ENCODE measurements around the gene URGCP.
A peak's percentile ranks its signal among the peaks of the same experiment; 100 is the strongest.
"Not testable (repeated sequence)": the region's sequence is repeated elsewhere in the genome, so short reads cannot be mapped to it uniquely, and the experiment has no call there.

Gene URGCP

DNA sequence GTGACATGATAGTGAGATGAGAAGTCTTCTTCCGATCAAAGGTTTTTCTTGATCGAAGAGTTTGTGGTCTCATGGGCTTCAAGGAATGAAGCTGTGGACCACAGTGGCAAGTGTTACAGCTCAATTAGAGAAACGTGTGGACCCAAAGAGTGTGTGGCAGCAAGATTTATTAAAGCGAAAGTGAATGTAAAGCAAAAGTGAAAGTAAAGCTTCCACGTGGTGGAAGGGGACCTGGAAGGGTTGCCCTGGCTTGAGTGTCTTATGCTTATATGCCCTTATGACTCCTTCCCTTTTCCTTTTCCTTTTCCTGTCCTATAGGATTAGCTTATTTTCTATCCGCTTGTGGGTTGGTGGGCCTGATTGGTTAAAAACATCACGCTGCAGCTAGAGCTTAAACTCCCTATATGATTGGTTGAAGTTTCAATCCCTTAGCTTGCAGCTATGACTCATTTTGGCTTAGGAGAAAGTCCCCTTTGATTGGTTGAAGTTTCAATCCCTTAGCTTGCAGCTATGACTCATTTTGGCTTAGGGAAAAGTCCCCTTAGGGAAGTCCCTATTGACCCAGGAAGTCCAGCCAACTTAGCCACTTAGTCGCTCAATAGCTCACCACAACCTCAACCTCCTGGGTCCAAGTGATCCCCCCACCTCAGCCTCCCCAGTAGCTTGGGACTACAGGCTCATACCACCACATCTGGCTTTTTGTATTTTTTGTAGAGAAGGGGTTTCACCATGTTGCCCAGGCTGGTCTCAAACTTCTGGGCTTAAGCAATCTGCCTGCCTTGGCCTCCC lies 71.7 kb downstream of the URGCP start:
- DNase-seq (ENCODE audit: low read depth in 2 of 2) = peak; percentile 19 to 21

DNA sequence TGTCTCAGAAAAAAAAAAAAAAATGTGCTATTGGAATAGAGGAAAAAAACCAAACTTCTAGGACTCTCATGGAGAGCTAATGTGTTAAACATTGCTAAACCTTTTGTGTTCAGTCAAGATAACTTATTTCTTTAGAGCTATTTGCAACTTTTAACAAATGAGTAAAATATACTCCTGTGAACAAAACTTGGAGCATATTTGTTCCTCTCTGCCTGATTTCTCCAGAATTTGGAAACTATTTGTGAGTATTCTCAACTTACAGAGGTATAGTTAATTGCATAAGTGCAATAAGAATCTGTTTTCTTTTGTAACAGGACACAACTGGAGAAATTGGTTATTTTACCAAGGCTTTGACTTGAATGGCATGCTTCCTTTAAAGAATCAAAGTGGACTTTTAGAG lies 75.5 kb downstream of the URGCP start:
- DNase-seq (ENCODE audit: low read depth in 2 of 2) = not testable (repeated sequence)
